Stimulated activated CD4-positive, alpha-beta T cell treated with anti-CD3 and anti-CD28 coated beads, Interleukin-2, amount 100 ng/mL, for 24 hours (primary cell): ENCODE data around the gene PRDX3.

Experiments used
- DNase-seq, 2 donors: peaks; one replicate each; pipeline ENCODE4 v3.0.0-alpha.2; 2020

PRDX3 gene

DNA sequence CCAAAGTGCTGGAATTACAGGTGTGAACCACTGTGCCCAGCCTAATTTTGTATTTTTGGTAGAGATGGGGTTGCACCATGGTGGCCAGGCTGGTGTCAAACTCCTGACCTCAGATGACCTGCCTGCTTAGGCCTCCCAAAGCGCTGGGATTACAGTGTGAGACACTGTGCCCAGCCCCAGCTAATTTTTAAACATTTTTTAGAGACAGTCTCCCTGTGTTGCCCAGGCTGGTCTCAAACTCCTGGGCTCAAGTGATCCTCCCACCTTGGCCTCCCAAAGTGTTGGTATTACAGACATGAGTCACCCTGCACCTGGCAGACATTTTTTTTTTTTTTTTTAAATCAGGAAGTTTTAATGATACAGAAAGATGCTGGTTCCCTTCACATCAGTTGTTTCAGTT lies 59.2 kb downstream of the PRDX3 start:
- no peak for DNase-seq

DNA sequence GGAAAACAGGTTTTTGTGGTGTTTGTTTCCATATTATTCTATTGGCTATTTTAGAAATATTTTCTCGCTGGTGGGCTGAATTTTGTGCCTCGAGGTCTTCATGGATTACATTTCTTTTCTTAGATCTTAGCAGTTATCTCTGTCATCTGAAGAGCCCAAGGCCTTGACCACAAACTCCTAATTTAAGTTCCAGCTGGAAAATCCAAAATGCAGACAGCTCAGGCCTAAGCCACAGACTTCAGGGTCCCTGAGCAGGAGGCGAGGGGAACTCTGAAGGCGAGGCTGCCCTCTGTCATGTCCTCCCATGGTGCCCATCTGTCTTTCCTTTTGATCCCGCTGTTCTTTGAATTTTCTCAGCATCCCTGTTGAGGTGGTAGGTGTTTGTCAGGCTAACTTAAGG lies 60.4 kb downstream of the PRDX3 start:
- no peak for DNase-seq
